H1 (cell line): ENCODE results near the gene FCN2. TPM values are rescaled to one million over a fixed set of nuclear protein-coding genes. Genes with fewer than 3 reads are reported as not detected.

Source experiments
- ATF2 ChIP-seq: IDR thresholded peaks from 2 replicates; pipeline ENCODE4 v1.6.1; 2012; ENCODE audit warnings: low read length, inconsistent platforms
- CHD7 ChIP-seq: fragments of 300-600 bp; sonication (generic); IDR thresholded peaks from 2 replicates; pipeline ENCODE4 v1.7.1; 2012; ENCODE audit warnings: low read length, moderate library complexity, mild to moderate bottlenecking, inconsistent platforms; ENCODE audit not compliant: insufficient replicate concordance
- HDAC2 ChIP-seq, 2 experiments: fragments of 300-600 bp in 1 of 2; sonication (generic) in 1 of 2; IDR thresholded peaks; 2 replicates each; pipeline ENCODE4 v1.6.1; 2011 to 2012; ENCODE audit warnings: low read depth in 2 of 2, low read length in 2 of 2, mild to moderate bottlenecking in 2 of 2, moderate library complexity in 2 of 2, borderline replicate concordance in 1 of 2, inconsistent platforms in 1 of 2
- KDM4A ChIP-seq: IDR thresholded peaks from one replicate; pipeline ENCODE4 v1.7.1; 2012; ENCODE audit warnings: low read depth, mild to moderate bottlenecking, moderate library complexity, low read length, inconsistent platforms; ENCODE audit not compliant: severe bottlenecking
- NRF1 ChIP-seq: IDR thresholded peaks from 2 replicates; pipeline ENCODE4 v1.6.1; 2011; ENCODE audit warnings: mild to moderate bottlenecking, low read depth, low read length, improper control_type of control experiment
- SIN3A ChIP-seq, 2 experiments: IDR thresholded peaks in 1 of 2; conservative IDR thresholded peaks in 1 of 2; 2 replicates each; pipeline ENCODE4 v1.6.1; 2011 to 2012; ENCODE audit warnings: low read length in 2 of 2, improper control_type of control experiment in 1 of 2, low read depth in 1 of 2, mild to moderate bottlenecking in 1 of 2
- polyA plus RNA-seq, 7 experiments: library from polyadenylated mRNA; depleted of rRNA in 3 of 7; stranded (reverse) in 5 of 7; unstranded in 2 of 7; fragments of >200 nt in 5 of 7; fragments of 200-250 nt in 2 of 7; gene quantifications; 1 replicate in 5 of 7; 2 replicates in 1 of 7; 4 replicates in 1 of 7; pipeline versions ENCODE4 v1.2.1 to v1.2.3, GENCODE V29; 2011 to 2013; ENCODE audit warnings: missing spikeins in 2 of 7, mixed read lengths in 2 of 7
- total RNA-seq: library from RNA; stranded (reverse); fragmentation: NEBNext Ultra II Directional; extraction: Animal tissue kit (Norgen Biotek cat#: 25700); gene quantifications from 2 replicates; pipeline ENCODE4 v1.2.1, GENCODE V29; 2021

The FCN2 gene
- total and polyA plus RNA-seq, 2 of the 8 experiments (the other 6 are each of a cell fraction or from before 2014, with no cell fraction given) = not detected

DNA sequence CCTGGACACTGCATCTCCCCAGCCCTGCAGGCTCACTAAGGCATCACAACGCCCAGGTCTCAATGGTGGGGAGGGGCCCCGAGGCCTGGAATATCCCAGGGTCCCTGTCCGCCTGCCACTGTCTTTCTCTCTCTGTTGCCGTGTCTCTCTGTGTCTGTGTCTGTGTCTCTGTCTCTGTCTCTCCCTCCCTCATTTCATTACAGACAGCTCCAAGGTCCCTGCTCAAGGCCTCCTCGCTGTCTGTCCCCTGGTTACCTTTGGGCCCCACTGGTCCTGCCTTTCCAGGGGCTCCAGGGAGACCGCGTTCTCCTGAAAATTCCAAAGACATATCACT lies 33.9 kb downstream of the FCN2 start (continued):
- TF ChIP-seq CHD7 (no peak), ATF2 (no peak), SIN3A (conservative IDR thresholded peaks at IDR 0.05 in 1 of 2, IDR thresholded peaks at IDR 0.05 in 1 of 2; ENCODE audit: low read depth in 1 of 2, low read length in 2 of 2) (no peak), HDAC2 (IDR thresholded peaks at IDR 0.05; ENCODE audit: borderline replicate concordance in 1 of 2, low read depth in 2 of 2, low read length in 2 of 2) (no peak), KDM4A (no peak), NRF1 (no peak)
